Lower leg skin (tissue), 4 donors: ENCODE results near the gene ANKRD35. TPM values are rescaled to one million over a fixed set of nuclear protein-coding genes. Genes with fewer than 3 reads are reported as not detected.
A peak's percentile ranks its signal among the peaks of the same experiment; 100 is the strongest.
"Not testable (repeated sequence)": the region's sequence is repeated elsewhere in the genome, so short reads cannot be mapped to it uniquely, and the experiment has no call there.

Source experiments
- DNase-seq, 2 donors: peaks; one replicate each; pipeline ENCODE4 v3.0.0-alpha.2; 2019; ENCODE audit warnings: low spot score in 2 of 2
- H3K4me3 ChIP-seq: fragments of 200-600 bp; sonication (generic); 2 replicates; pipeline ENCODE4 v1.5.1; 2017; ENCODE audit warnings: mild to moderate bottlenecking, low read depth; ENCODE audit not compliant: poor library complexity, severe bottlenecking
- POLR2A ChIP-seq, 2 donors: fragments of 450-650 bp; IDR thresholded peaks; one replicate each; pipeline ENCODE4 v1.6.1; 2016 to 2017; ENCODE audit warnings: antibody characterized with exemption in 2 of 2, mild to moderate bottlenecking in 1 of 2, moderate library complexity in 1 of 2
- WGBS, 2 donors: methylation state at CpG; one replicate each; pipeline ENCODE4 v1.1.5; 2018; 5-methylcytosine and 5-hydroxymethylcytosine counted together
- intact Hi-C: fragments of 100-400 bp; cut with DNase I; formaldehyde crosslinking; loops from one replicate; pipeline ENCODE4 v1.15.0; 2023; ENCODE audit warnings: low total_unique reads
- total RNA-seq, 4 donors: library from RNA; depleted of rRNA; stranded (reverse); fragments of >200 nt; gene quantifications; one replicate each; pipeline ENCODE4 v1.1.0, GENCODE V29; 2016
- TF ChIP-seq, protein P1 (sequence below), 3 donors: fragments of 450-650 bp; IDR thresholded peaks; one replicate each; pipeline ENCODE4 v1.5.1; 2016; ENCODE audit warnings: antibody characterized with exemption in 3 of 3, mild to moderate bottlenecking in 3 of 3, moderate library complexity in 2 of 3

ANKRD35 gene, protein sequence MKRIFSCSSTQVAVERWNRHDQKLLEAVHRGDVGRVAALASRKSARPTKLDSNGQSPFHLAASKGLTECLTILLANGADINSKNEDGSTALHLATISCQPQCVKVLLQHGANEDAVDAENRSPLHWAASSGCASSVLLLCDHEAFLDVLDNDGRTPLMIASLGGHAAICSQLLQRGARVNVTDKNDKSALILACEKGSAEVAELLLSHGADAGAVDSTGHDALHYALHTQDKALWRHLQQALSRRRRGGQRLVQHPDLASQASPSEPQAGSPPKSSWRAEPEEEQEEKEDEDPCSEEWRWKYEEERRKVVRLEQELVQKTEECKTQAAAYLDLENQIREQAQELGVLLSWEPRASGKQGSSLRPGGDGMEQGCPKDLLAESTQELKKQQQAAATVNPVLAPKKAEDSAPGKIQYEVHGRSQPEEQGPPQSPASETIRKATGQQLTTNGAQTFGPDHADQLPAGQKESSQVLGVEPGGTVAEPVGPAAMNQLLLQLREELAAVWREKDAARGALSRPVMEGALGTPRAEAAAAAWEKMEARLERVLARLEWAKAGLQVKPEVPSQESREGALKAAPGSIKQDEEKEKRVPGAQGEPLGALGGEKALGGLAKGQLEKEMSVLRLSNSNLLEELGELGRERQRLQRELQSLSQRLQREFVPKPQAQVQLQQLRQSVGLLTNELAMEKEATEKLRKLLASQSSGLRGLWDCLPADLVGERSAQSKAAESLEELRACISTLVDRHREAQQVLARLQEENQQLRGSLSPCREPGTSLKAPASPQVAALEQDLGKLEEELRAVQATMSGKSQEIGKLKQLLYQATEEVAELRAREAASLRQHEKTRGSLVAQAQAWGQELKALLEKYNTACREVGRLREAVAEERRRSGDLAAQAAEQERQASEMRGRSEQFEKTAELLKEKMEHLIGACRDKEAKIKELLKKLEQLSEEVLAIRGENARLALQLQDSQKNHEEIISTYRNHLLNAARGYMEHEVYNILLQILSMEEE
- total RNA-seq, result 10 to 100 TPM; 32.2 to 68.6 (median 48.4) TPM

DNA sequence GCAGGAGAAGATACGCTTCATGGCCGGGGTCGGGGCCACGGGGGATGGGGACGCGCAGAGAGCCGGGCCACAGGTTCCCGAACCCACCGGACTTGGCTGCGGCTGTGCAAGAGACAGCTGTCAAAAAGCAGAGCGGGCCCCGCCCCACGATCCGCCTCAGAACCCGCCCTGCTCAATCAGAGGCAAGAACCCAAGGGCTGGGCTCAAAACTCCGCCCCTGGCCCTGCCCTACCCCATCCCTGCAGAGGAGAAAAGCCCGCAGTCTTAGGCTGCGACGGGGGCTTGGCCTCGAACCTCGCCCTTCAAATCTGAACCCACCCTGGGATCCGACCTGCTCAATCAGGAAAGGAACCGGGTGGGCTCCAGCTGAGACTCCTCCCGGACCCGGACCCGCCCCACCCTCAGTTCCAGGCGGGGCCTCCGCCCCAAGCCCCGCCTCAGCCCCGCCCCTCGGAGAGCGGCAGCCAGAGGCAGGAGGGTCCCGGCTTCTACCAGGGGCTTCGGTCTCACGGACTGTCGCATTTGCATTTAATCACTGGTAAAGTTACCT is at the start of gene ANKRD35:
Gene ANKRD35, minus strand, starts transcription at position 129 of the 550 bp plus-strand sequence. Its CDS starts 108 bp downstream, at position 21.
- H3K4me3 ChIP-seq, result peak within 1 kb of the TSS; percentile 26
- intact Hi-C loops, result no loop called here
- 2% methylated on average over 24 to 26 of the region's 36 CpGs for WGBS, 2 donors
- DNase-seq, result peak; percentile 86 to 97
- TF ChIP-seq, protein P1, sequence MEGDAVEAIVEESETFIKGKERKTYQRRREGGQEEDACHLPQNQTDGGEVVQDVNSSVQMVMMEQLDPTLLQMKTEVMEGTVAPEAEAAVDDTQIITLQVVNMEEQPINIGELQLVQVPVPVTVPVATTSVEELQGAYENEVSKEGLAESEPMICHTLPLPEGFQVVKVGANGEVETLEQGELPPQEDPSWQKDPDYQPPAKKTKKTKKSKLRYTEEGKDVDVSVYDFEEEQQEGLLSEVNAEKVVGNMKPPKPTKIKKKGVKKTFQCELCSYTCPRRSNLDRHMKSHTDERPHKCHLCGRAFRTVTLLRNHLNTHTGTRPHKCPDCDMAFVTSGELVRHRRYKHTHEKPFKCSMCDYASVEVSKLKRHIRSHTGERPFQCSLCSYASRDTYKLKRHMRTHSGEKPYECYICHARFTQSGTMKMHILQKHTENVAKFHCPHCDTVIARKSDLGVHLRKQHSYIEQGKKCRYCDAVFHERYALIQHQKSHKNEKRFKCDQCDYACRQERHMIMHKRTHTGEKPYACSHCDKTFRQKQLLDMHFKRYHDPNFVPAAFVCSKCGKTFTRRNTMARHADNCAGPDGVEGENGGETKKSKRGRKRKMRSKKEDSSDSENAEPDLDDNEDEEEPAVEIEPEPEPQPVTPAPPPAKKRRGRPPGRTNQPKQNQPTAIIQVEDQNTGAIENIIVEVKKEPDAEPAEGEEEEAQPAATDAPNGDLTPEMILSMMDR (IDR thresholded peaks at IDR 0.05), result no peak
- TF ChIP-seq POLR2A (IDR thresholded peaks at IDR 0.05), result no peak

DNA sequence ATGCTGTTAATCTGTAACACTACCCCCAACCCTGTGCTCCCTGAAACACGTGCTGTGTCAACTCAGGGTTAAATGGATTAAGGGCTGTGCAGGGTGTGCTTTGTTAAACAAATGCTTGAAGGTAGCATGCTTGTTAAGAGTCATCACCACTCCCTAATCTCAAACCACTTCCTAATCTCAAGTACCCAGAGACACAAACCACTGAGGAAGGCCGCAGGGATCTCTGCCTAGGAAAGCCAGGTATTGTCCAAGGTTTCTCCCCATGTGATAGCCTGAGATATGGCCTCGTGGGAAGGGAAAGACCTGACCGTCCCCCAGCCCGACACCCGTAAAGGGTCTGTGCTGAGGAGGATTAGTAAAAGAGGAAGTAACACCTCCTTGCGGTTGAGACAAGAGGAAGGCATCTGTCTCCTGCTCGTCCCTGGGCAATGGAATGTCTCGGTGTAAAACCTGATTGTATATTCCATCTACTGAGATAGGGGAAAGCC is 46.9 kb upstream of the ANKRD35 start:
- H3K4me3 ChIP-seq, DNase-seq, intact Hi-C loops: not testable (repeated sequence)
- 58 to 77% methylated on average over 9 of the region's 9 CpGs for WGBS, 2 donors

DNA sequence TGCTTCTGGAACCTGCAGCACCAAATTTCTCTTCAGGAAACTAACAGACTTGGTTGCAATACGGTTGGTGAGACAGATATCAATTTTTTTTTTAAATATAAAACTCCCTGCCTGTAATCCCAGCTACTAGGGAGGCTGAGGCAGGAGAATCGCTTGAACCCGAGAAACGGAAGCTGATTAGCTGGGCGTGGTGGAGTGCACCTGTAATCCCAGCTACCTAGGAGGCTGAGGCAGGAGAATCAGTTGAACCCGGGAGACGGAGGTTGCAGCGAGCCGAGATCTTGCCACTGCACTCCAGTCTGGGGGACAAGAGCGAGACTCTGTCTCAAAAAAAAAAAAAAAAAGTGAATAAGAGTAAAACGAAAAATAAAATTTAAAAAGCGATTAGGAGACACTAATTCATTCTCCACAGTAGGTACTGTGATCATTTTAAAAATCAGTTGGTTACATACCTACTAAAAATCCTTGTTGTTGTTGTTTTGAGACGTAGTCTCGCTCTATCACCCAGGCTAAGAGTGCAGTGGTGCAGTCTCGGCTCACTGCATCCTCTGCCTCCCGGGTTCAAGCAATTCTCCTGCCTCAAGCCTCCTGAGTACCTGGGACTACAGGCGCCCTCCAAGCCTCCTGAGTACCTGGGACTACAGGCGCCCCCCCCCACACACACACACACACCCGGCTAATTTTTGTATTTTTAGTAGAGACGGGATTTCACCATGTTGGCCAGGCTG is 42.4 kb upstream of the ANKRD35 start:
- intact Hi-C loops, result no loop called here
- WGBS, 2 donors, result 61 to 63% methylated on average over 20 of the region's 20 CpGs
- H3K4me3 ChIP-seq, result peak overlapping the region; percentile 42
- no peak for DNase-seq
- TF ChIP-seq POLR2A (IDR thresholded peaks at IDR 0.05), result no peak
- TF ChIP-seq, protein P1 (IDR thresholded peaks at IDR 0.05), result no peak

DNA sequence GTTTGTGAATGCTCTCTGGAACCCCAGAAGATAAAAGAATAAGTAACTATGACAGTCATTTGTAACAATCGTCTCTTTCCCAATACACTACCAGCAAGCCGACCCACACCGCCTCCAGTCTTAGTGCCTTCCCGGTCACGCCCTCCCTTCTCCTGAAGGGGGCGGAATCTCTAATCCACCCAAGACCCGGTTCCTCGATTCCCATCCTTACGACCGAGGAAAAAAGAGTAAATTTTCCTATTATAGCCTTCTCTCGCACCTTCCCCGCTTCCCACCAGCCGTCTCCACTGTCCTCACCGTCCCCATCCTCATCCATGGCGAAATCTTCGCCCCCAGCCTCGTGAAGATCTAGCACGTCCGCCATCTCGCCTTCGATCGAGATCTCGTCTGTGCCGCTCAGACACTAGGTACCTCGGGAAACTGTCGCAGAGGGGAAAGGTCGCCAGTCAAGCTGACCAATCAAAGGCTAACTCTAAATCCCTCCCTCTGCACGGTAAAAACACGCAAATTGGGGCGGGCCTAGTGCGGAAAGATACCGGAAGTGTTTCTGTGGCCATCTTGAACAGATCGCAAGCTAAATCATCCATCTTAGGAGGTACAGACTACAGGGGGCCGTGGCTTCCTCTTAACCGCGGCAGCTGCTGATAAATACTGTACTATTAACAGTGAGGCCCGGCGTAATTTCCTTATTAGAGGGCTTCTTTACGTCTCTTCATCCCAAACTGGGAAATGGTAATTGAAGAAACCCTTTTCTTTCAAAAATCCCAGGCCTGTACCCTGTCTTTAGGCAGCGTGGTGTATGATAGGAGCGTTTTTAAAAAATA is 41.6 kb upstream of the ANKRD35 start, which contains the start of gene RBM8A:
Gene RBM8A, minus strand, starts transcription at position 422 of the 824 bp plus-strand sequence. Its CDS starts 58 bp downstream, at position 364.
- peak within 1 kb of the TSS; percentile 51 for H3K4me3 ChIP-seq
- peak; percentile 98 to 99 for DNase-seq
- peak in 1 of 2 donors; percentile 96 for TF ChIP-seq POLR2A (IDR thresholded peaks at IDR 0.05)
- TF ChIP-seq, protein P1 (IDR thresholded peaks at IDR 0.05), result peak in 1 of 3 donors; percentile 76
- WGBS, 2 donors, result 0 to 1% methylated on average over 41 of the region's 41 CpGs
- intact Hi-C loops, result no loop called here

DNA sequence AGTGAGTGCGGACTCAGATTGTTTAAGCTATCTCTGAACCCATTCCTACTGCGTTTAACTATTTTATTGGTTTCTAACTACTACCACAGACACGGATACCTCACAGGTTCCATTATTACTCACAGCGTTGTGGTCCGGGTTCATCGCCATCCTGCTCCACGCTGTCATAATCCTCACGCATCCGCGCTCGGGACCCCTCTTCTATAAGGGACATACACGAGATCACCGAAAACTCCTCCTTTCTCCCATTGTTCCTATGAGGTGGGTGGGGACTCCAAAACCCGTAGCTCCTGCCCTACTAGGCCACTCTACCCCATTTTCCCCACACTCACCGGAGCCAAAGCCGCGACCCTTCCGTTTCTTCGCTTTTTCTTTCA is 41.0 kb upstream of the ANKRD35 start:
- no peak for DNase-seq
- TF ChIP-seq, protein P1 (IDR thresholded peaks at IDR 0.05), result no peak
- 5% methylated on average over 19 of the region's 19 CpGs for WGBS, 2 donors
- intact Hi-C loops, result no loop called here
- H3K4me3 ChIP-seq, result peak overlapping the region; percentile 51
